ENCODE results near the gene BBS9. TPM values are rescaled to one million over a fixed set of nuclear protein-coding genes. Genes with fewer than 3 reads are reported as not detected.
A peak's percentile ranks its signal among the peaks of the same experiment; 100 is the strongest.

Gene BBS9
- total and polyA plus RNA-seq, 4 experiments from 2014 or later, result 13.9 to 27.3 (median 24.8) TPM

GRCh38 chr7:33143996-33144718 lies 14.8 kb downstream of the BBS9 start:
- Histone ChIP-seq H3K27me3 (ENCODE audit: insufficient read depth, low read length) (no peaks in the 10 kb centered on the region), H3K36me3 (ENCODE audit: insufficient read depth, low read length) (no peaks in the 10 kb centered on the region), H3K4me1 (ENCODE audit: insufficient read depth, low read length) (no peaks in the 10 kb centered on the region), H3K27ac (ENCODE audit: low read depth, low read length) (no peak overlapping the region), H3K9me3 (ENCODE audit: control insufficient read depth in 1 of 2, low read length in 2 of 2) (no peaks in the 10 kb centered on the region), H3K4me3 (ENCODE audit: low read length in 2 of 2) (no peak overlapping the region)
- no peak for DNase-seq
- intact Hi-C loops (cut with micrococcal nuclease), result no loop called here
- H3K27me3 Mint-ChIP-seq, result no peaks in the 10 kb centered on the region
- H3K4me1 Mint-ChIP-seq, result peaks cover 0 to 12% (median 7%) of the 10 kb centered on the region in 4 donors
- H3K4me3 Mint-ChIP-seq, result no peak overlapping the region
- CTCF ChIA-PET (ENCODE audit: partially characterized antibody), result no interaction called here
- peaks cover 8 to 39% of the 10 kb centered on the region in 2 donors for H3K36me3 Mint-ChIP-seq
- H3K27ac Mint-ChIP-seq, result no peak overlapping the region
- POLR2A ChIA-PET (ENCODE audit: partially characterized antibody), result no interaction called here
- peaks cover 0 to 4% (median 2%) of the 10 kb centered on the region in 8 donors for H3K9me3 Mint-ChIP-seq

- H3K27me3 Mint-ChIP-seq, result no peaks in the 10 kb centered on the region
- H3K9me3 ChIP-seq (ENCODE audit: control insufficient read depth in 1 of 2, low read length in 2 of 2), result no peaks in the 10 kb centered on the region
- intact Hi-C loops (cut with micrococcal nuclease), result no loop called here
- POLR2A ChIA-PET (ENCODE audit: partially characterized antibody), result no interaction called here
- H3K27me3 ChIP-seq (ENCODE audit: insufficient read depth, low read length), result no peaks in the 10 kb centered on the region
- peaks cover 0 to 4% (median 2%) of the 10 kb centered on the region in 8 donors for H3K9me3 Mint-ChIP-seq
- no peak overlapping the region for H3K4me3 ChIP-seq (ENCODE audit: low read length in 2 of 2)
- peaks cover 0 to 9% (median 4%) of the 10 kb centered on the region in 4 donors for H3K4me1 Mint-ChIP-seq
- H3K27ac Mint-ChIP-seq, result no peak overlapping the region
- no peaks in the 10 kb centered on the region for H3K36me3 ChIP-seq (ENCODE audit: insufficient read depth, low read length)
- H3K36me3 Mint-ChIP-seq, result peaks cover 8 to 36% of the 10 kb centered on the region in 2 donors
- no peak overlapping the region for H3K27ac ChIP-seq (ENCODE audit: low read depth, low read length)
- CTCF ChIA-PET (ENCODE audit: partially characterized antibody), result no interaction called here
- no peak for DNase-seq
- H3K4me1 ChIP-seq (ENCODE audit: insufficient read depth, low read length), result no peaks in the 10 kb centered on the region
- no peak overlapping the region for H3K4me3 Mint-ChIP-seq
Measured at GRCh38 chr7:33145156-33145555, 15.8 kb downstream of the BBS9 start.

DNA sequence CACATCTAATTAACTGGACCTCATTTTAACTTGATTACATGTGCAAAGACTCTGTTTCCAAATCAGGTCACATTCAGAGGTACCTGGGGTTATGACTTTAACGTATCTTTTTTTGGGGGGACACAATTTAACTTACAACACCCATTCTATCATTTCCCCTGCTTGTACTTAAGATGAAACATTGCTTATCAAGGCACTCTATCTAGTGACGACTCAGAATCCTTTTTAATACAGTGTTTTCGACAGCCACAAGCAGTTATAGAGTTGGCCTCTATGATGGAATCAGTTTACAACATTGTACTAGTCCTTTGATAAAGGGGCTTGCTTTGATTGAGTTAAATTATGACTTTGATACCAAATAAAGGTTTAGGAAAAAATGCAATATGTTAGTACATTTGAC lies 22.7 kb downstream of the BBS9 start:
- intact Hi-C loops (cut with micrococcal nuclease), result no loop called here

DNA sequence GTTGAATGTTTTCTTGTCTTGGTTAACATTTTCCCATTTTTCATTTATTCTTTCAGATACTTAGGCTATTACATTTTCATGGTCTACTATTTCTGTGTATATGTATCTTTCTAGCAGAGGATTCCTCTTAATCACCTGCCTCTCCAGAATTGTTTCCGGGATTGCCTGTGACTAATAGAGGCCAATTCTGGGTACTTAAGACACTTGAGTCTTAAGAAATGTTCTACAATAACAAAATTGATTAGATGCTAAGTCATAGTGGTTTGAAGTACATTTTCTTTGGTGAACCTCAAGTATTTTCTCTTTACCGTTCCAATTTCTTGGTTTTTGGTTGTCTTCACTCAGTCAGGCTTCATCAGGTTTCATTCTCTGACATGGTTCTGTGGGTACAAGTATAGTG lies 26.4 kb downstream of the BBS9 start:
- intact Hi-C loops (cut with micrococcal nuclease), result no loop called here
- Mint-ChIP-seq H3K9me3 (no peaks in the 10 kb centered on the region), H3K27me3 (no peaks in the 10 kb centered on the region), H3K4me3 (no peak overlapping the region), H3K4me1 (peaks cover 0 to 2% (median 1%) of the 10 kb centered on the region in 4 donors), H3K36me3 (peaks cover 34 to 41% of the 10 kb centered on the region in 2 donors), H3K27ac (no peak overlapping the region)
- Histone ChIP-seq H3K9me3 (ENCODE audit: control insufficient read depth in 1 of 2, low read length in 2 of 2) (no peaks in the 10 kb centered on the region), H3K27ac (ENCODE audit: low read depth, low read length) (no peak overlapping the region), H3K27me3 (ENCODE audit: insufficient read depth, low read length) (no peaks in the 10 kb centered on the region), H3K36me3 (ENCODE audit: insufficient read depth, low read length) (peaks cover 3% of the 10 kb centered on the region), H3K4me3 (ENCODE audit: low read length in 2 of 2) (no peak overlapping the region), H3K4me1 (ENCODE audit: insufficient read depth, low read length) (no peaks in the 10 kb centered on the region)
- ChIA-PET CTCF (ENCODE audit: partially characterized antibody) (no interaction called here), POLR2A (ENCODE audit: partially characterized antibody) (no interaction called here)
- no peak for DNase-seq

More for the DNA sequence above, 22.7 kb downstream of the BBS9 start:
- peaks cover 25 to 34% of the 10 kb centered on the region in 2 donors for H3K36me3 Mint-ChIP-seq
- ChIA-PET CTCF (ENCODE audit: partially characterized antibody) (interaction anchor here (1.2 to 1.8 kb wide), 3 partner anchors 25 to 305 kb away, joined by 3 to 6 read pairs (median 5); no protein-coding TSS in a partner anchor), POLR2A (ENCODE audit: partially characterized antibody) (no interaction called here)
- H3K27ac Mint-ChIP-seq, result no peak overlapping the region
- H3K36me3 ChIP-seq (ENCODE audit: insufficient read depth, low read length), result peaks cover 3% of the 10 kb centered on the region
- no peak for DNase-seq
- H3K4me1 ChIP-seq (ENCODE audit: insufficient read depth, low read length), result no peaks in the 10 kb centered on the region
- no peaks in the 10 kb centered on the region for H3K27me3 Mint-ChIP-seq
- H3K27ac ChIP-seq (ENCODE audit: low read depth, low read length), result no peak overlapping the region
- H3K4me3 ChIP-seq (ENCODE audit: low read length in 2 of 2), result no peak overlapping the region
- no peaks in the 10 kb centered on the region for H3K9me3 Mint-ChIP-seq
- H3K4me3 Mint-ChIP-seq, result no peak overlapping the region
- H3K4me1 Mint-ChIP-seq, result peaks cover 0 to 3% (median 1%) of the 10 kb centered on the region in 4 donors
- H3K27me3 ChIP-seq (ENCODE audit: insufficient read depth, low read length), result no peaks in the 10 kb centered on the region
- no peaks in the 10 kb centered on the region for H3K9me3 ChIP-seq (ENCODE audit: control insufficient read depth in 1 of 2, low read length in 2 of 2)

- H3K4me3 ChIP-seq (ENCODE audit: low read length in 2 of 2), result no peak overlapping the region
- Mint-ChIP-seq H3K36me3 (peaks cover 40 to 47% of the 10 kb centered on the region in 2 donors), H3K27me3 (no peaks in the 10 kb centered on the region), H3K27ac (no peak overlapping the region), H3K4me3 (no peak overlapping the region), H3K9me3 (peaks cover 0 to 2% (median 0%) of the 10 kb centered on the region in 8 donors), H3K4me1 (peaks cover 0 to 2% (median 1%) of the 10 kb centered on the region in 4 donors)
- intact Hi-C loops (cut with micrococcal nuclease), result no loop called here
- CTCF ChIA-PET (ENCODE audit: partially characterized antibody), result no interaction called here
- no peak for DNase-seq
- peaks cover 3% of the 10 kb centered on the region for H3K36me3 ChIP-seq (ENCODE audit: insufficient read depth, low read length)
- no peaks in the 10 kb centered on the region for H3K9me3 ChIP-seq (ENCODE audit: control insufficient read depth in 1 of 2, low read length in 2 of 2)
- POLR2A ChIA-PET (ENCODE audit: partially characterized antibody), result no interaction called here
- no peaks in the 10 kb centered on the region for H3K27me3 ChIP-seq (ENCODE audit: insufficient read depth, low read length)
- H3K4me1 ChIP-seq (ENCODE audit: insufficient read depth, low read length), result no peaks in the 10 kb centered on the region
- no peak overlapping the region for H3K27ac ChIP-seq (ENCODE audit: low read depth, low read length)
Measured at GRCh38 chr7:33156441-33156840, 27.1 kb downstream of the BBS9 start.

DNA sequence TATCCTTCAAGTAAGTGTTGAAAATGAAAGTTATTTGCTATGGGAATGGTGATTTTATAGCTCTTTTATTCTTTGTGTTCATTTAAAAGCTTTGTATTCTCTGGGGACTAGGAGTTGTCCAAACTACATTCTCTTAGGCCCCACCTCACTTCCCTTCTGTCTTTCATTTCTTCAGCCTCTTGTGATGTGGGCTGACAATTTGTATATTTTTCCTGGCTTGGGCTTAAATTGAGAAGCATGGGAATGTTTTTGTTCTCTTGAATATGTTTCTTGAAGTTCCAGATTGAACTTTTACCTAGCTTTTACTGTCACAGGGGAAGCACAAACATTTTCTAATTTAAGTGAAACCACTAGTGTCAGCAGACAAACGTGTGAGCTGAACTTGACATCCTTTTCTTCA lies 27.9 kb downstream of the BBS9 start:
- intact Hi-C loops (cut with micrococcal nuclease), result no loop called here
- DNase-seq, result no peak
- no peak overlapping the region for H3K4me3 ChIP-seq (ENCODE audit: low read length in 2 of 2)
- peaks cover 3% of the 10 kb centered on the region for H3K36me3 ChIP-seq (ENCODE audit: insufficient read depth, low read length)
- Mint-ChIP-seq H3K27me3 (no peaks in the 10 kb centered on the region), H3K9me3 (peaks cover 0 to 6% (median 0%) of the 10 kb centered on the region in 8 donors), H3K27ac (no peak overlapping the region), H3K4me1 (peaks cover 0 to 2% (median under 1%) of the 10 kb centered on the region in 4 donors), H3K4me3 (no peak overlapping the region), H3K36me3 (peaks cover 49 to 55% of the 10 kb centered on the region in 2 donors)
- no peaks in the 10 kb centered on the region for H3K9me3 ChIP-seq (ENCODE audit: control insufficient read depth in 1 of 2, low read length in 2 of 2)
- no peaks in the 10 kb centered on the region for H3K27me3 ChIP-seq (ENCODE audit: insufficient read depth, low read length)
- no peaks in the 10 kb centered on the region for H3K4me1 ChIP-seq (ENCODE audit: insufficient read depth, low read length)
- ChIA-PET CTCF (ENCODE audit: partially characterized antibody) (no interaction called here), POLR2A (ENCODE audit: partially characterized antibody) (no interaction called here)
- H3K27ac ChIP-seq (ENCODE audit: low read depth, low read length), result no peak overlapping the region

DNA sequence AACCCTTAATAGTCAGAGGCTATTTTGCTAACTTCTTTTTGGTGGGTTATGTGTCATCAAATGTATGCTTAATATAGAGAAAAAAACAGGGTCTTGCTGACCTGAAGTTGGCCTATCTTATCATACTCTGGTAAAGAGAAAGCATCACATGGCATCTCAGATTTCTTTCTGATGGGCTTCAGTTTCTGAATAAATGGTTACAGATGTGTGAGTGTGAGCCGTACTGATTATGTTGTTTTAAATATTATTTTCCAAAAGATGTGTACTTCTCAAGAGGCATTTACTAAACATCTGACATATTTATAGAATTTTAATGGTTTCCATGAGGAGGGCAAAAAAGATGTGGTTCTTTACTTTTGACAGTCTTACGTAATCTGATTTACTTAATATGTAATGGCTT lies 28.4 kb downstream of the BBS9 start:
- CTCF ChIA-PET (ENCODE audit: partially characterized antibody), result no interaction called here
- H3K4me3 Mint-ChIP-seq, result no peak overlapping the region
- Histone ChIP-seq H3K4me3 (ENCODE audit: low read length in 2 of 2) (no peak overlapping the region), H3K36me3 (ENCODE audit: insufficient read depth, low read length) (peaks cover 3% of the 10 kb centered on the region), H3K27me3 (ENCODE audit: insufficient read depth, low read length) (no peaks in the 10 kb centered on the region), H3K27ac (ENCODE audit: low read depth, low read length) (no peak overlapping the region), H3K9me3 (ENCODE audit: control insufficient read depth in 1 of 2, low read length in 2 of 2) (no peaks in the 10 kb centered on the region), H3K4me1 (ENCODE audit: insufficient read depth, low read length) (no peaks in the 10 kb centered on the region)
- peaks cover 54 to 60% of the 10 kb centered on the region in 2 donors for H3K36me3 Mint-ChIP-seq
- POLR2A ChIA-PET (ENCODE audit: partially characterized antibody), result no interaction called here
- intact Hi-C loops (cut with micrococcal nuclease), result no loop called here
- H3K4me1 Mint-ChIP-seq, result peaks cover 0 to 2% (median 1%) of the 10 kb centered on the region in 4 donors
- H3K27me3 Mint-ChIP-seq, result no peaks in the 10 kb centered on the region
- DNase-seq, result no peak
- peaks cover 0 to 6% (median 0%) of the 10 kb centered on the region in 8 donors for H3K9me3 Mint-ChIP-seq
- H3K27ac Mint-ChIP-seq, result peak overlapping the region in 1 of 7 donors; percentile 6
